ENCODE data around the gene CCR3. TPM values are rescaled to one million over a fixed set of nuclear protein-coding genes. Genes with fewer than 3 reads are reported as not detected.

Gene CCR3
- total and polyA plus RNA-seq, 4 experiments from 2014 or later = 0.29 to 0.60 (median 0.55) TPM; not detected in 1

- H3K27ac Mint-ChIP-seq = peak overlapping the region in 1 of 7 donors; percentile 77
- H3K9me3 ChIP-seq (ENCODE audit: control insufficient read depth in 1 of 2, low read length in 2 of 2) = no peaks in the 10 kb centered on the region
- H3K27ac ChIP-seq (ENCODE audit: low read depth, low read length) = no peak overlapping the region
- H3K4me1 ChIP-seq (ENCODE audit: insufficient read depth, low read length) = peaks cover 19% of the 10 kb centered on the region
- H3K9me3 Mint-ChIP-seq = no peaks in the 10 kb centered on the region
- no peaks in the 10 kb centered on the region for H3K27me3 ChIP-seq (ENCODE audit: insufficient read depth, low read length)
- H3K4me1 Mint-ChIP-seq = peaks cover 10 to 35% (median 20%) of the 10 kb centered on the region in 4 donors
- intact Hi-C loops (cut with micrococcal nuclease) = no loop called here
- ChIA-PET CTCF (ENCODE audit: partially characterized antibody) (interaction anchor here (5.8 to 6.0 kb wide), 2 partner anchors 98 to 99 kb away, joined by 48 to 275 read pairs; partner anchors contain the start of gene CCR5), POLR2A (ENCODE audit: partially characterized antibody) (no interaction called here)
- H3K36me3 ChIP-seq (ENCODE audit: insufficient read depth, low read length) = no peaks in the 10 kb centered on the region
- no peak for DNase-seq
- no peak overlapping the region for H3K4me3 ChIP-seq (ENCODE audit: low read length in 2 of 2)
- no peak overlapping the region for H3K4me3 Mint-ChIP-seq
- no peaks in the 10 kb centered on the region for H3K36me3 Mint-ChIP-seq
- H3K27me3 Mint-ChIP-seq = peaks cover 0 to 1% of the 10 kb centered on the region in 2 donors
Observed at GRCh38 chr3:46271209-46271745, 29.0 kb downstream of the CCR3 start.

GRCh38 chr3:46272028-46272451, 29.8 kb downstream of the CCR3 start:
- intact Hi-C loops (cut with micrococcal nuclease) = no loop called here
- CTCF ChIA-PET (ENCODE audit: partially characterized antibody) = interaction anchor here (0.7 to 5.8 kb wide), 2 partner anchors 97 to 1168 kb away, joined by 3 to 275 read pairs; partner anchors contain the start of gene CCR5
- peaks cover 0 to 2% (median 0%) of the 10 kb centered on the region in 8 donors for H3K9me3 Mint-ChIP-seq
- H3K4me3 Mint-ChIP-seq = no peak overlapping the region
- POLR2A ChIA-PET (ENCODE audit: partially characterized antibody) = no interaction called here
- H3K9me3 ChIP-seq (ENCODE audit: control insufficient read depth in 1 of 2, low read length in 2 of 2) = no peaks in the 10 kb centered on the region
- peaks cover 0 to 3% of the 10 kb centered on the region in 2 donors for H3K36me3 Mint-ChIP-seq
- no peak overlapping the region for H3K4me3 ChIP-seq (ENCODE audit: low read length in 2 of 2)
- H3K4me1 Mint-ChIP-seq = peaks cover 14 to 36% (median 25%) of the 10 kb centered on the region in 4 donors
- DNase-seq = no peak
- H3K27ac ChIP-seq (ENCODE audit: low read depth, low read length) = no peak overlapping the region
- H3K27me3 ChIP-seq (ENCODE audit: insufficient read depth, low read length) = no peaks in the 10 kb centered on the region
- H3K27ac Mint-ChIP-seq = peak overlapping the region in 3 of 7 donors; percentile 15 to 52 (median 18)
- peaks cover 27% of the 10 kb centered on the region for H3K4me1 ChIP-seq (ENCODE audit: insufficient read depth, low read length)
- H3K27me3 Mint-ChIP-seq = peaks cover 0 to 1% of the 10 kb centered on the region in 2 donors
- no peaks in the 10 kb centered on the region for H3K36me3 ChIP-seq (ENCODE audit: insufficient read depth, low read length)

- Histone ChIP-seq H3K4me3 (ENCODE audit: low read length in 2 of 2) (no peak overlapping the region), H3K27me3 (ENCODE audit: insufficient read depth, low read length) (no peaks in the 10 kb centered on the region), H3K9me3 (ENCODE audit: control insufficient read depth in 1 of 2, low read length in 2 of 2) (no peaks in the 10 kb centered on the region), H3K4me1 (ENCODE audit: insufficient read depth, low read length) (peaks cover 46% of the 10 kb centered on the region), H3K36me3 (ENCODE audit: insufficient read depth, low read length) (no peaks in the 10 kb centered on the region), H3K27ac (ENCODE audit: low read depth, low read length) (no peak overlapping the region)
- ChIA-PET POLR2A (ENCODE audit: partially characterized antibody) (interaction anchor here (0.6 to 4.6 kb wide), 10 partner anchors 9 to 571 kb away, joined by 3 to 86 read pairs (median 4); partner anchors contain the start of gene CCR5), CTCF (ENCODE audit: partially characterized antibody) (interaction anchor here (0.6 to 5.8 kb wide), 26 partner anchors 8 to 282 kb away, joined by 3 to 275 read pairs (median 5); partner anchors contain the start of genes CCR2 and CCR5)
- peaks cover 29 to 52% (median 38%) of the 10 kb centered on the region in 4 donors for H3K4me1 Mint-ChIP-seq
- peak; percentile 69 to 81 (median 73) for DNase-seq
- H3K27me3 Mint-ChIP-seq = peaks cover 0 to 1% of the 10 kb centered on the region in 2 donors
- peaks cover 0 to 3% of the 10 kb centered on the region in 2 donors for H3K36me3 Mint-ChIP-seq
- peaks cover 0 to 3% (median 0%) of the 10 kb centered on the region in 8 donors for H3K9me3 Mint-ChIP-seq
- H3K27ac Mint-ChIP-seq = peak overlapping the region; percentile 4 to 96 (median 81)
- intact Hi-C loops (cut with micrococcal nuclease) = loop anchor here (1.0 to 5.0 kb wide), 2 partner anchors 92 to 281 kb away; no protein-coding TSS in a partner anchor
- H3K4me3 Mint-ChIP-seq = peak overlapping the region in 6 of 8 donors; percentile 3 to 81 (median 34)
Observed at GRCh38 chr3:46276497-46277099, 34.3 kb downstream of the CCR3 start.

- Mint-ChIP-seq H3K27me3 (peaks cover 0 to 1% of the 10 kb centered on the region in 2 donors), H3K9me3 (peaks cover 0 to 3% (median 0%) of the 10 kb centered on the region in 8 donors), H3K27ac (peak overlapping the region in 6 of 7 donors; percentile 59 to 96 (median 78)), H3K4me1 (peaks cover 36 to 61% (median 46%) of the 10 kb centered on the region in 4 donors), H3K4me3 (peak overlapping the region in 3 of 8 donors; percentile 34 to 45 (median 36)), H3K36me3 (peaks cover 0 to 3% of the 10 kb centered on the region in 2 donors)
- no peak overlapping the region for H3K27ac ChIP-seq (ENCODE audit: low read depth, low read length)
- no peaks in the 10 kb centered on the region for H3K9me3 ChIP-seq (ENCODE audit: control insufficient read depth in 1 of 2, low read length in 2 of 2)
- ChIA-PET POLR2A (ENCODE audit: partially characterized antibody) (interaction anchor here (3.7 to 4.6 kb wide), 2 partner anchors 91 to 93 kb away, joined by 46 to 86 read pairs; partner anchors contain the start of gene CCR5), CTCF (ENCODE audit: partially characterized antibody) (interaction anchor here (0.9 to 5.8 kb wide), 11 partner anchors 11 to 200 kb away, joined by 3 to 275 read pairs (median 12); partner anchors contain the start of gene CCR5)
- intact Hi-C loops (cut with micrococcal nuclease) = loop anchor here (5.0 kb wide), 1 partner anchor 280 kb away; no protein-coding TSS in a partner anchor
- no peaks in the 10 kb centered on the region for H3K36me3 ChIP-seq (ENCODE audit: insufficient read depth, low read length)
- no peak overlapping the region for H3K4me3 ChIP-seq (ENCODE audit: low read length in 2 of 2)
- DNase-seq = no peak
- peaks cover 54% of the 10 kb centered on the region for H3K4me1 ChIP-seq (ENCODE audit: insufficient read depth, low read length)
- H3K27me3 ChIP-seq (ENCODE audit: insufficient read depth, low read length) = no peaks in the 10 kb centered on the region
Observed at GRCh38 chr3:46277476-46277875, 35.2 kb downstream of the CCR3 start.

- Mint-ChIP-seq H3K9me3 (peaks cover 0 to 3% (median 0%) of the 10 kb centered on the region in 8 donors), H3K4me3 (peak overlapping the region in 5 of 8 donors; percentile 10 to 81 (median 66)), H3K4me1 (peaks cover 51 to 77% (median 61%) of the 10 kb centered on the region in 4 donors), H3K27ac (peak overlapping the region; percentile 43 to 90 (median 80)), H3K36me3 (peaks cover 0 to 3% of the 10 kb centered on the region in 2 donors), H3K27me3 (peaks cover 0 to 1% of the 10 kb centered on the region in 2 donors)
- Histone ChIP-seq H3K9me3 (ENCODE audit: control insufficient read depth in 1 of 2, low read length in 2 of 2) (no peaks in the 10 kb centered on the region), H3K4me3 (ENCODE audit: low read length in 2 of 2) (no peak overlapping the region), H3K27ac (ENCODE audit: low read depth, low read length) (no peak overlapping the region), H3K27me3 (ENCODE audit: insufficient read depth, low read length) (no peaks in the 10 kb centered on the region), H3K36me3 (ENCODE audit: insufficient read depth, low read length) (no peaks in the 10 kb centered on the region), H3K4me1 (ENCODE audit: insufficient read depth, low read length) (peaks cover 70% of the 10 kb centered on the region)
- no peak for DNase-seq
- ChIA-PET POLR2A (ENCODE audit: partially characterized antibody) (interaction anchor here (0.6 to 3.7 kb wide), 9 partner anchors 20 to 180 kb away, joined by 3 to 46 read pairs (median 5); partner anchors contain the start of gene CCR5), CTCF (ENCODE audit: partially characterized antibody) (interaction anchor here (1.3 to 4.7 kb wide), 3 partner anchors 75 to 99 kb away, joined by 3 to 73 read pairs (median 11); partner anchors contain the start of genes CCR2 and CCR5)
- intact Hi-C loops (cut with micrococcal nuclease) = loop anchor here (5.0 kb wide), 1 partner anchor 278 kb away; no protein-coding TSS in a partner anchor
Observed at GRCh38 chr3:46278816-46279672, 36.8 kb downstream of the CCR3 start.

GRCh38 chr3:46280105-46280797, 38.0 kb downstream of the CCR3 start:
- Mint-ChIP-seq H3K36me3 (peaks cover 0 to 3% of the 10 kb centered on the region in 2 donors), H3K4me1 (peaks cover 60 to 89% (median 72%) of the 10 kb centered on the region in 4 donors), H3K27ac (peak overlapping the region; percentile 50 to 90 (median 85)), H3K27me3 (peaks cover 0 to 1% of the 10 kb centered on the region in 2 donors), H3K4me3 (peak overlapping the region in 7 of 8 donors; percentile 25 to 81 (median 66)), H3K9me3 (peaks cover 0 to 3% (median 0%) of the 10 kb centered on the region in 8 donors)
- peak overlapping the region; percentile 50 for H3K27ac ChIP-seq (ENCODE audit: low read depth, low read length)
- ChIA-PET CTCF (ENCODE audit: partially characterized antibody) (interaction anchor here (0.9 to 4.7 kb wide), 9 partner anchors 13 to 203 kb away, joined by 3 to 73 read pairs (median 3); partner anchors contain the start of genes CCR2 and CCR5), POLR2A (ENCODE audit: partially characterized antibody) (interaction anchor here (0.9 to 3.7 kb wide), 10 partner anchors 14 to 95 kb away, joined by 3 to 46 read pairs (median 5); partner anchors contain the start of gene CCR5)
- no peaks in the 10 kb centered on the region for H3K9me3 ChIP-seq (ENCODE audit: control insufficient read depth in 1 of 2, low read length in 2 of 2)
- peaks cover 82% of the 10 kb centered on the region for H3K4me1 ChIP-seq (ENCODE audit: insufficient read depth, low read length)
- H3K27me3 ChIP-seq (ENCODE audit: insufficient read depth, low read length) = no peaks in the 10 kb centered on the region
- DNase-seq = peak; percentile 57 to 84 (median 64)
- H3K4me3 ChIP-seq (ENCODE audit: low read length in 2 of 2) = no peak overlapping the region
- no peaks in the 10 kb centered on the region for H3K36me3 ChIP-seq (ENCODE audit: insufficient read depth, low read length)
- intact Hi-C loops (cut with micrococcal nuclease) = loop anchor here (10.0 kb wide), 1 partner anchor 185 kb away; no protein-coding TSS in a partner anchor

Data from CD4-positive, alpha-beta memory T cell (primary cell).